Measurements from ENCODE around the gene ABCA1. TPM values are rescaled to one million over a fixed set of nuclear protein-coding genes. Genes with fewer than 3 reads are reported as not detected.
"Not testable (repeated sequence)": the region's sequence is repeated elsewhere in the genome, so short reads cannot be mapped to it uniquely, and the experiment has no call there.

Gene ABCA1
- total RNA-seq, 1 experiment from 2014 or later: 4.5 TPM

DNA sequence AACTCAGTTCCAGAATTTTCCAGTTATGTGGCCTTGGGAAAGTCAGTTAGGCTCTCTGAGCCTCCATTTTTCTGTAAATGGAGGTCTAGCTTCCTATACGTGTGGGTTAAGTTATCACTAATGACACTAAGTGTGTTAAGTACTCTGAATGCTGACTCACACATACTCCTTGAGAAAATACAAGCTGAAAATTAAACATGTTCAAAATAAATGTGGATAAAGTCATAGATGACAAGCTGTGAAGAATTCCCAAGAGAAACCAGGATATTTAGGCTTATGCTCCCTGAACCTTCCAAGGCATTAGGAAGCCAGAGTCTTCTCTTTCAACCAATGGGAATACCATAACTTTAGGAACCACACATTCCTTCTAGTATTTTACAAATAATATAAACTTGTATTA lies 58.1 kb downstream of the ABCA1 start:
- no peak for DNase-seq (ENCODE audit: low spot score)

GRCh38 chr9:104868687-104869404 lies 59.1 kb downstream of the ABCA1 start:
- peak; percentile 63 for DNase-seq (ENCODE audit: low spot score)

- no peak for DNase-seq (ENCODE audit: low spot score)
These were observed 59.7 kb downstream of the ABCA1 start for GRCh38 chr9:104868303-104868686.

DNA sequence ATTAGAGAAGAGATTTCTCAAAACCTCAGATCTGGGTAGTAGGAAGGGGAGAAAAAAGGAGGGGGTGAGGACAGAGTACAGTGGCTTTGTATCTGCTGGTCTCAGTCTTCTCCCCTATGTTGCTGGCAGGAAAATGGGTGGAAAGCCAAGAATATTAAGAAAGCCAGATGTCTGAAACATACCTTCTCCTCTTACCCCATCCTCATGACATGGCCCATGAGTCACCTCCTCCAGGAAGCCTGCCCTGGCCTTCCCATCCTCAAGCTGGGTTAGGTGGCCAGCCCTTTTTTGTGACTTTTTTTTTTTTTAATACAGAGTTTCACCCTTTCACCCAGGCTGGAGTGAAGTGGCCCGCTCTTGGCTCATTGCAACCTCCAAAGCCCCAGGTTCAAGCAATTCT lies 61.8 kb downstream of the ABCA1 start:
- no peak for DNase-seq (ENCODE audit: low spot score)

DNA sequence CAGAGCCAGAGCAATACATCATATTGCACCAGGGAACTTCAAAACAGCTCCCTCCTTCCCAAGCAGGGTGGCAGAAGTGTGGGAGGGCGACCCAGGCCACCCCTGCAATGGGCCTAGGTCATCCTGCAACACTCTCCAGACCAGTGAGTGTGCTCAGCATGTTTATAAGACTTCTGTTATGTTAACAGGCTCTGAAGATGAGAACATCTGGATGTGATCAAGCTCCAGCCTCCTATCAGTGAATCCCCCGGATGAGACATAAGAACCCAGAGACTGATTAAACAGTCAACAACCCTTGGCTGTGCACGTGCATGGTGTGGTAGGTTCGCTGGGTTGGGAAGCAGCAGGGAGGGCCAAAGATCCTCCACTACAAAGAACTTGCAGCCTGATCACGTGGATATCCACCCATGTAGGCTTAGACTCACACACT lies 63.3 kb downstream of the ABCA1 start:
- no peak for DNase-seq (ENCODE audit: low spot score)

DNA sequence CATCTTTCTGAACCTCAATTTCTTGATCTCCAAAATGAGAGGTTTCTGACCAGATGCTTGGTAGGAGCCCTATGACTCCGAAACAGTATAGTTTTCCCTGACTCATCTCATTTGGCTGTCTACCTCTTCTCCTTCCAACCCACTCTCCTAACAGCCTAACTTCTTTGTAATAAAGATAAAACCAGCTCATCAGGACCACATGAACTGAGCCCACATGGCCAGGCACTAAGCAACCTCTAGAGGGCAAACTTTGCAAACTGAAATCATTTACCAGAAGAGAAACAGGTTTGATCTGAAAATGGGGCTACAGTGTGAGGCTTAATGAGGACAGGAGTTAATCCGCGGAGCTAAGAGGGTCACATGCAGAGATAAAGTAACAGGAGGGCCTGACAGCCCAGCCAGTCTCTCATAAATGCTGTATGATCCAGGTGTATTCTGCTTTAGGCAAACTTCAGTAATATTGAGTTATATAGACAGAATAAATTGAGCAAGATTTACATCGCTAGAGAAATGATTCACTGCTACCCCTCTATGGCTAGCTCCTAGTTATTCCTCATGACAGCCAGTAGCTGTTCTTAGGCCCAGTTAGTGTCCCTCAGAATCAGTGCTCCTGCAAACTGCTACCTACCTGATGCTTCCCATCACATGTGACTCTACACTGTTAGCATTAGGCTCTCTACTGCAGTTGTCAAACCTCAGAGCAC lies 64.6 kb downstream of the ABCA1 start:
- peak; percentile 80 for DNase-seq (ENCODE audit: low spot score)

- no peak for DNase-seq (ENCODE audit: low spot score)
These were observed 66.6 kb downstream of the ABCA1 start for GRCh38 chr9:104861397-104861796.

DNA sequence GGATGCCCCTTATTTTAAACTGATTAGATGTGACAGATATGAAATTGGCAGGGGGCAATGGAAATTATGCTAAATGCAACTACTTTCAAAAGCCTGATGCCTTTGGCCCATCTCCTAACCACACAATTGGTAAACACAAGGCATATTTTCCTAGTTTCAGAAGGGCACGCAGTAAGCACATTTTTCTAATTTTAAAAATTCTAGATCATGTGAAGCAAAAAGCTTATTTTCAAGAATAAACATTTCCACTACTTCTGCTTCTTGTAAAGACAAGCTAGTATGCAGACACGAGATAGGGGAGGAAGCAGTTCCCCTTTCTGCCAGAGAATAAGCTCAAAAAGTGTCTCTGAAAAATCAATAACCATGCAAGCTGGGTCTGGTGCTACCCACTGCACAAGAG lies 67.7 kb downstream of the ABCA1 start:
- no peak for DNase-seq (ENCODE audit: low spot score)

GRCh38 chr9:104858846-104859245 lies 69.1 kb downstream of the ABCA1 start:
- no peak for DNase-seq (ENCODE audit: low spot score)

- DNase-seq (ENCODE audit: low spot score): no peak
These were observed 69.7 kb downstream of the ABCA1 start for GRCh38 chr9:104858271-104858670.

- peak; percentile 77 for DNase-seq (ENCODE audit: low spot score)
These were observed 71.5 kb downstream of the ABCA1 start for GRCh38 chr9:104856413-104856941.

DNA sequence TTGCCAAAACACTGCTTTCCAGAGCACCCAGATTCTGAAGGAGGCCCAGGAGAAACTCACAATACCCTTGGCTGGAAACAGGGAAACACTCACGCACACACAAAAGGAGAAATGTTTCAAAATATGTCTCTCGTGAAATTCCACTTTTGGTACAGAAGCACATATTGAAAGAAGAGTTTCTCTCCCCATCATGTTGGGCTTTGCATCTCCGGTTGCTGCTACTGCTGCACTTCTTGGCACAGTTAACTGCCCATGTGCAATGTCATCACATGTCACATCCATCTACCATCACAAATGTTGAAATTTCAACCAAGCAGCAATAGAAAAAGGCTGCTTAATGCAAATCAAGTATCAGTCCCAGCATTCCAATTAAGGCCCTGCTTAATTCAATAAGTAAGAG lies 72.1 kb downstream of the ABCA1 start:
- no peak for DNase-seq (ENCODE audit: low spot score)

DNA sequence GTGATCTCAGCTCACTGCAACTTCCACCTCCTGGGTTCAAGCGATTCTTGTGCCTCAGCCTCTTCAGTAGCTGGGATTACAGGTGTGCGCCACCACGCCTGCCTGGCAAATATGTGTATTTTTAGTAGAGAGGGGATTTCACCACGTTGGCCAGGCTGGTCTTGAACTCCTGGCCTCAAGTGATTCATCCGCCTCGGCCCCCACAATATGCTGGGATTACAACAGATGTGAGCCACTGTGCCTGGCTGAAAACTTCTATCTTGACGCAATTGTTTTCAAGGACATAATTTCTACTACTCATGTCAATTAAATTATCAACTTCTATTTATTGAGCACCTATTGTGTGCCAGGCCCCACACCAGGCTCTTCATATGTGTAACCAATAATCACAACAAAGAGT lies 72.7 kb downstream of the ABCA1 start:
- DNase-seq (ENCODE audit: low spot score): not testable (repeated sequence)

- peak; percentile 27 for DNase-seq (ENCODE audit: low spot score)
These were observed 73.3 kb downstream of the ABCA1 start for GRCh38 chr9:104854613-104855012.

- DNase-seq (ENCODE audit: low spot score): no peak
These were observed 74.3 kb downstream of the ABCA1 start for GRCh38 chr9:104853683-104854082.

GRCh38 chr9:104853159-104853558 lies 74.8 kb downstream of the ABCA1 start:
- DNase-seq (ENCODE audit: low spot score): no peak

DNA sequence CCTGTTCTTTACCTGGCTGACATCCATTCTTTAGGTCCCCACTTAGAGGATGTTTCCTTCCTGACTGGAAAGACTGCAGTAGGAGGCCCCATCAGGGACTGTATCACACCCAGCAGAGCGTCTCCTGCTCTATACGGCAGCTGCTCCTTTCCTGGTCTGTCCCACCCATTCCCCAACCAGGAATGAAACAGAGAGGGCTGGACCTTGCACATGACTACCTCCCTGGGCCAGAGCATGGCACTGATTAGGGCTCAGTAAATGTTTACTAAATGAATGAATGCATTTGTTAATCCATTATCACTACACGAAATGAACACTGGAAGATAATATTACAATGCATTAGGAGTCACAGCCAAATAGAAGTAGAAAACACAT lies 76.4 kb downstream of the ABCA1 start:
- no peak for DNase-seq (ENCODE audit: low spot score)

DNA sequence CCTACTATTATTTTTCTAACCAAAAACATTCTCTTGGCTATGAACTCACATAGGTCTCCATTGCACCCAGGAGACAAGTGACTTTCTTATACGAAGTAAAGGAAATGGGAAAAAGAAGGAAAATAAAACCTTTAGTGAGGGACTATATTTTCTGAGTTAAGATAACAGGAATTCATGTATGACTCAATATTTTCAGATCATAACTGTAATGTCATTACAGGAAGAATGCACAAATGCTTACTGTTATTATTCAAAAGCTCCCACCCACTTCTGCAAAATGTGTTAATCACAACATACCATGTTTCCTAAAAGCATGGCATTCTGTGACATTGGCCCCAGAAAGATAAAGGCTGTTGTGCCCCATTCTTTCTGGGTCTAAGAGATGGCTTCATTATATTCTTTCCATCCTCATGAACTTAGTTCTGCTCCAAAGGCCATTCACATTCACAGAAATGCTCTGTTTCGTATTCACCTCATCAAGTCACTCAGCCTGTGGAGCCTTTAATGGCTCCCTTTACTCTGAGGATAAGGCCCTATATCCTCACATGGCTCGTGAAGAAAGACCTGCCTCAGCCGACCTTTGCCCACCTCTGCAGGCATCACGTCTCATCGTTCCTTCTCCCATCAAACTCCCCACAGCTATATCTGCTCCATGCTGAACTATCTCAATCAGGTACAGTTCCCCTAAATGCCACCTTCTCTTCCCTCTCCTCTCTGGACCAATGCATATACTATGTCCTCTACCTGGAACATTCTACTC lies 77.0 kb downstream of the ABCA1 start:
- no peak for DNase-seq (ENCODE audit: low spot score)

DNA sequence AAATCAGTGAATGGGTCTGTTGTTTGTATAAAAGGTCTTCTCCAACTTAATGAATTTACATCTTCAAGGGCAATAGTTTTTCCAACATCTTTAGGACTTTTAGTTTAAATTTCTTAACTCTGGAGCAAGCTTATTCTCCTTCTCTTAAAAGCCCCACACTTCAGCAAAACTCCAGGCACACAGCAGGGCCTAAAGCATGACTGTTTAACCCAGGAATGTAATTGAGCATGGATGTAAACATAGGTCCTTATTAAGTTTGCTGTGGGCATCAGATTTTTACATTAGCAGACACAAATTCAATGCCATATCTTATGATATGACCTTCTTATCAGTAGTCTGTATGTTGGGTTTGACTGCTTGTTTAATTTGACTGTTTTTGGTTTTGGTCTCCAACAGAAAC lies 78.9 kb downstream of the ABCA1 start:
- no peak for DNase-seq (ENCODE audit: low spot score)

GRCh38 chr9:104844710-104845109 lies 83.2 kb downstream of the ABCA1 start:
- no peak for DNase-seq (ENCODE audit: low spot score)

DNA sequence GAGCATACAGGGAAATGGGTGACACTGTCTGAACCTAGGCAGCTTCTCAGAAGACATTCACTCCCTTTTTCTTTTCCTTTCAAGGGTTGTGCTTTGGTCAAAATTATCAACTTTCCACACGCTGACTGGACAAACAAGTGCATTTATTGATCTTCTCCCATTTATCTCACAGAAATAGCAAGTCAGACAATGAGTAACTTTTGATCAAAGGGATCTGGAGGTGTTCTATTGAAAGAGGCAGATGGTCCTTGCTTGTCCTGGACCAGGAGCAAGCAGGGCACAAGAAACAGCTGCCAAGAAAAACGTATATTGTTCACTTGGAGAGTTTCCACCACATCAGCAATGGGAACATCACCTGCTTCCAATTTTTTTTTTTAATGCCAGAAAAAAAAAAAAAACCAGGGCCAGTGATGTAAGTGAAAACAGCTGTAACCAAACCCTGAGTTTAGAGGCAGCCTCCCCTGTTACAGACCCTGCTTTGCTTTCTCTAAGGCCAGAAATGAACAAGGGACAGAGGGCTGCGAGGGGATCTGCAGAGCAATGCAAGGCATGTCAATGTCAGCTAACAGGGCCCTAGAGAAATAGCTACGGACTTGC lies 84.2 kb downstream of the ABCA1 start:
- no peak for DNase-seq (ENCODE audit: low spot score)

DNA sequence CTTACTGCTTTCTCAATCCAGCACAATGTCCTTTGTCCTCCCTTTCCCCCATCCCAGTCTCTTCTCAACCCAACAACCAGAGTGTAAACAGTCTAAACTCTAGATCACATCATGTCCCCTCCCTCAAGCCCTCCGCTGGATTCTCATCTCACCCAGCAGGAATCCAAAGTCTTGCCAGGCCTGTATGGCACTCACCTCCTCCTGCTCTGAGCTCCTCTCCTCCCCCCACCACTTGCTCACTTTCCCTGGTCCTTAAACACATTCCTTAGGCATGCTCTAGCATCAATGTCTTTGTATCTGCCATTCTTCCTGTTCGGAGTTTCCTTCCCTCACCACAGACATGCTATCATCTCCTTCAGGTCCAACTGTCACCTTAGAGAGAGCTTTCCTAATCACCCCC lies 85.3 kb downstream of the ABCA1 start:
- DNase-seq (ENCODE audit: low spot score): no peak

All from HT-29 (cell line).